Measurements from ENCODE around the gene FGG.

DNA sequence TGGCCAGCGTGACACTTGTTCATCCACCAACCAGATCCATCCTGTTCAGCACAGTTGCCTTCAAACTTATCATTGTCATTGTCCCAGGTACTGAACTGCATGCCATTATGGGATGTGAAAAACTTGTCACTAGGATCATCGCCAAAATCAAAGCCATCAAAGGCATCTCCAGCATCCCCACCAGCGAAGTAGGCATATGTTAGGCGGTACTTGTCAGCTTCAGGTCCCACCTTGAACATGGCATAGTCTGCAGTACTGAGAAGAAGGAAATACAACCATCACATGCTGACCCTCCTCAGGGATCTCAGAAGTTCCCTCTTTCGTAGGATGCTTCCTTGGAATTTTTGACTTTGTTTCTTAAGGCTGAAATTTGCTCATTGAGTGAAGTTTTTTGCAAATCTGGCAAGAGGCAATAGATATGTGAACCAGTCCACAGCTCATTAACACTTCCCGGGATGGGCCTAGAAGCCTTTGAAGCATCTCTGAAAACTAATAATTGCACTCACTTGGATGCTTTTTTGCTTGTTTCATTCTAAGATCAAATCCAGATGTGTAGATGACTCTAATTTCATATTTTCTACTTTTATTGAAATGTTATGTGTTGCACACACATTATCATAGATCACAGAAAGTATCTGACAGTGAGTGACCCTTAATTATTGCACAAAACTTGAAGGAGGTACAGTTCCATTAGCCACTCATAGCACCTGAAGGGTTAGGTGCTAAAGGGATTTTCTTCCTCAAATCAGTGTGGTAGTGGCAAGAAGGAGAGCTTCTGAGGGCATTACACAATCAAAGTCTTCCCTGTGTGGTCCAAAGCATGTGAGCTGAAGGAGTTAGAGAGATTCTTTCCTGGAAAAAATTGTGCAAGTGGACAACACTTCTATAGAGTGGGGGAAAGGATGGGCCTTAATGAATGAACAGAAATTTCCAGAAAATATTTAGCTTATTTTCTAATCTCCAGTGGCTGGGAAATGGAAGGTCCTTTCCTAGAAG lies 5.4 kb downstream of the FGG start:
- TF ChIP-seq, protein P1, sequence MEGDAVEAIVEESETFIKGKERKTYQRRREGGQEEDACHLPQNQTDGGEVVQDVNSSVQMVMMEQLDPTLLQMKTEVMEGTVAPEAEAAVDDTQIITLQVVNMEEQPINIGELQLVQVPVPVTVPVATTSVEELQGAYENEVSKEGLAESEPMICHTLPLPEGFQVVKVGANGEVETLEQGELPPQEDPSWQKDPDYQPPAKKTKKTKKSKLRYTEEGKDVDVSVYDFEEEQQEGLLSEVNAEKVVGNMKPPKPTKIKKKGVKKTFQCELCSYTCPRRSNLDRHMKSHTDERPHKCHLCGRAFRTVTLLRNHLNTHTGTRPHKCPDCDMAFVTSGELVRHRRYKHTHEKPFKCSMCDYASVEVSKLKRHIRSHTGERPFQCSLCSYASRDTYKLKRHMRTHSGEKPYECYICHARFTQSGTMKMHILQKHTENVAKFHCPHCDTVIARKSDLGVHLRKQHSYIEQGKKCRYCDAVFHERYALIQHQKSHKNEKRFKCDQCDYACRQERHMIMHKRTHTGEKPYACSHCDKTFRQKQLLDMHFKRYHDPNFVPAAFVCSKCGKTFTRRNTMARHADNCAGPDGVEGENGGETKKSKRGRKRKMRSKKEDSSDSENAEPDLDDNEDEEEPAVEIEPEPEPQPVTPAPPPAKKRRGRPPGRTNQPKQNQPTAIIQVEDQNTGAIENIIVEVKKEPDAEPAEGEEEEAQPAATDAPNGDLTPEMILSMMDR (IDR thresholded peaks at IDR 0.05) = no peak
- TF ChIP-seq POLR2A (IDR thresholded peaks at IDR 0.05) (no peak), POLR2AphosphoS5 (IDR thresholded peaks at IDR 0.05) (no peak)

Data from transverse colon (tissue), 4 donors.